ENCODE measurements around the gene DGLUCY. TPM values are rescaled to one million over a fixed set of nuclear protein-coding genes. Genes with fewer than 3 reads are reported as not detected.
A peak's percentile ranks its signal among the peaks of the same experiment; 100 is the strongest.

DGLUCY gene
- total and polyA plus RNA-seq, 4 donors = 17.9 to 58.1 (median 24.9) TPM

DNA sequence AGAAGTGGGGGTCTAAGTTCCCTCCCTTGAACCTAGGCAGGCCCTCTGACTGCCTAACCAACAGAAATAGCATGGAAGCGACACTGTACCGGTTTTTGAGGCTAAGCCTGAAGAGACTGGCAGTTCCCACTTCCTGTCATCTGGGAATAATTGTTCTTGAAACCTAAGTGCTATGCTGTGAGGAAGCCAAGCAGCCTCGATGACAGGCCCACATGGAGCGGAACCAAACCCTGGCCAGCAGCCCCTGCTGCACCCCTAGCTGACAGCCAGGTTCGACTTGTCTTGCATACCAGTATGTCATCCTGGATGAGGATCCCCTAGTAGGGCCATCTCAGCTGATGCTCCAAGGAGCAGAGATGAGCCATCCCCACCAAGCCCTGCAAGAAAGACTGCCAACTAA, 137.0 kb downstream of the DGLUCY start:
- H3K4me3 ChIP-seq (ENCODE audit: low read depth in 1 of 3, low read length in 3 of 3) = no peak overlapping the region
- no peaks in the 10 kb centered on the region for H3K9me3 ChIP-seq (ENCODE audit: control insufficient read depth in 4 of 4, low read length in 3 of 4)
- H3K27ac ChIP-seq (ENCODE audit: low read depth in 1 of 2, low read length in 2 of 2) = no peak overlapping the region
- TF ChIP-seq FOXA1 (IDR thresholded peaks at IDR 0.05) = no peak
- TF ChIP-seq, protein P1, sequence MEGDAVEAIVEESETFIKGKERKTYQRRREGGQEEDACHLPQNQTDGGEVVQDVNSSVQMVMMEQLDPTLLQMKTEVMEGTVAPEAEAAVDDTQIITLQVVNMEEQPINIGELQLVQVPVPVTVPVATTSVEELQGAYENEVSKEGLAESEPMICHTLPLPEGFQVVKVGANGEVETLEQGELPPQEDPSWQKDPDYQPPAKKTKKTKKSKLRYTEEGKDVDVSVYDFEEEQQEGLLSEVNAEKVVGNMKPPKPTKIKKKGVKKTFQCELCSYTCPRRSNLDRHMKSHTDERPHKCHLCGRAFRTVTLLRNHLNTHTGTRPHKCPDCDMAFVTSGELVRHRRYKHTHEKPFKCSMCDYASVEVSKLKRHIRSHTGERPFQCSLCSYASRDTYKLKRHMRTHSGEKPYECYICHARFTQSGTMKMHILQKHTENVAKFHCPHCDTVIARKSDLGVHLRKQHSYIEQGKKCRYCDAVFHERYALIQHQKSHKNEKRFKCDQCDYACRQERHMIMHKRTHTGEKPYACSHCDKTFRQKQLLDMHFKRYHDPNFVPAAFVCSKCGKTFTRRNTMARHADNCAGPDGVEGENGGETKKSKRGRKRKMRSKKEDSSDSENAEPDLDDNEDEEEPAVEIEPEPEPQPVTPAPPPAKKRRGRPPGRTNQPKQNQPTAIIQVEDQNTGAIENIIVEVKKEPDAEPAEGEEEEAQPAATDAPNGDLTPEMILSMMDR (IDR thresholded peaks at IDR 0.05; ENCODE audit: low read depth, low read length, missing input control) = no peak
- TF ChIP-seq RXRA (IDR thresholded peaks at IDR 0.05) = no peak
- TF ChIP-seq NR2F2 (IDR thresholded peaks at IDR 0.05) = no peak
- TF ChIP-seq YY1 (IDR thresholded peaks at IDR 0.05) = no peak
- no peak for TF ChIP-seq SP1 (IDR thresholded peaks at IDR 0.05)
- TF ChIP-seq, protein P2, sequence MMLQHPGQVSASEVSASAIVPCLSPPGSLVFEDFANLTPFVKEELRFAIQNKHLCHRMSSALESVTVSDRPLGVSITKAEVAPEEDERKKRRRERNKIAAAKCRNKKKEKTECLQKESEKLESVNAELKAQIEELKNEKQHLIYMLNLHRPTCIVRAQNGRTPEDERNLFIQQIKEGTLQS (IDR thresholded peaks at IDR 0.05) = no peak
- TF ChIP-seq, protein P3, sequence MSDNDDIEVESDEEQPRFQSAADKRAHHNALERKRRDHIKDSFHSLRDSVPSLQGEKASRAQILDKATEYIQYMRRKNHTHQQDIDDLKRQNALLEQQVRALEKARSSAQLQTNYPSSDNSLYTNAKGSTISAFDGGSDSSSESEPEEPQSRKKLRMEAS (IDR thresholded peaks at IDR 0.05) = no peak
- H3K27me3 ChIP-seq (ENCODE audit: control insufficient read depth in 4 of 4, insufficient read depth in 4 of 4, low read length in 3 of 4) = no peaks in the 10 kb centered on the region
- H3K4me1 ChIP-seq (ENCODE audit: control insufficient read depth in 4 of 4, insufficient read depth in 4 of 4, low read length in 3 of 4) = peaks cover 4 to 18% (median 5%) of the 10 kb centered on the region in 4 donors
- 83% methylated on average over 5 of the region's 5 CpGs for WGBS
- H3K9ac ChIP-seq (ENCODE audit: low read depth in 1 of 2, low read length in 2 of 2) = no peak overlapping the region
- no peaks in the 10 kb centered on the region for H3K36me3 ChIP-seq (ENCODE audit: control insufficient read depth in 4 of 4, insufficient read depth in 3 of 4, low read depth in 1 of 4, low read length in 3 of 4)
- no peak for DNase-seq (ENCODE audit: low spot score)

DNA sequence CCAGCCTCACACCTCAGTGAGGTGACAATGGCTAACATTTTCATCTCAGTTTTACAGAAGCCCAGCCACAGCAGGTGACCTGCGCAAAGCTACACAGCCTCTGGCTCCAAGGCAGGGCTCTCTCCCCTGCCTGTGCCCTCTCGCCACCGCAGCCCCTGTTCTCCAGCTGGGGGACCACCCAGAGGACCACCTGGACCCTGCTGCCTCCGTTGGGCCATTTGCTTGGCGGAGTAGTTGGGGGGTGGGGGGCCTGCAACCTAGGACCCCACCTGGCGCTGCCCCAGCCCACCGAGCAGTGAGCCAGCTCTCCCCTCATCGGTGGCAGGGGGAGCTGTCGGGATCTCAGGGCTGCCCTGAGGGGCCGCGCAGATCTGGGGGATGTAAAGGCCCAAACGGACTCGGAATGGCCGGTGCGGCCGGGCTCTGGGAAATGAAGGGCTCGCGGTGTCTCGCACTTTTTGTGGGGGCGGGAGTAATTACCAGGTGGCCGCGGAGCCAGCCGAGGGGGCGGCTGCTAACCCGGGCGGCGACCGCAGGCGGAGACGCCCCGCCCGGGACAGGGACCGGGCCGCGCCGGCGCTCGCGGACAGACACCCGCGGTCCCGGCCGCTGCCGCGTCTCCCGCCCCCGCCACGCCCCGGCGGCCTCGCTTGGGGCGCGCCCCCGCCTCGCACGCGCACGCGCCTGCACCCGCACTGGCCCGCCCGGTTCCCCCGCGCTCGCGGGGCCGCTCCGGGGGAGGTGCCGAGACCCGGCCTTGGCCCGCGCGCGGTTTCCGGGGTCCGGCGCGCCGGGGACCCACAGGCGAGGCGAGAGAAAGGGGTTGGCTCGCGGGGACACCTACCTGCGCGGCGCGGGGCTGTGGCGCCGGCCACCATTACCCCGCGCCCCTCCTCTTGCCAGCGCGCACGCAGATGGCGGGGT, 139.3 kb downstream of the DGLUCY start:
- Histone ChIP-seq H3K36me3 (ENCODE audit: control insufficient read depth in 4 of 4, insufficient read depth in 3 of 4, low read depth in 1 of 4, low read length in 3 of 4) (no peaks in the 10 kb centered on the region), H3K9me3 (ENCODE audit: control insufficient read depth in 4 of 4, low read length in 3 of 4) (no peaks in the 10 kb centered on the region), H3K4me1 (ENCODE audit: control insufficient read depth in 4 of 4, insufficient read depth in 4 of 4, low read length in 3 of 4) (peaks cover 4 to 20% (median 5%) of the 10 kb centered on the region in 4 donors), H3K4me3 (ENCODE audit: low read depth in 1 of 3, low read length in 3 of 3) (peak overlapping the region in 2 of 3 donors; percentile 36 to 73), H3K27ac (ENCODE audit: low read depth in 1 of 2, low read length in 2 of 2) (no peak overlapping the region), H3K9ac (ENCODE audit: low read depth in 1 of 2, low read length in 2 of 2) (peak overlapping the region in 1 of 2 donors; percentile 47), H3K27me3 (ENCODE audit: control insufficient read depth in 4 of 4, insufficient read depth in 4 of 4, low read length in 3 of 4) (no peaks in the 10 kb centered on the region)
- DNase-seq (ENCODE audit: low spot score) = peak; percentile 65
- TF ChIP-seq RXRA (IDR thresholded peaks at IDR 0.05) (no peak), HNF4G (IDR thresholded peaks at IDR 0.05) (no peak), TAF1 (conservative IDR thresholded peaks at IDR 0.05) (no peak), EGR1 (IDR thresholded peaks at IDR 0.05; ENCODE audit: low read depth in 2 of 2) (no peak), FOXA1 (IDR thresholded peaks at IDR 0.05) (no peak), RAD21 (IDR thresholded peaks at IDR 0.05) (no peak)
- TF ChIP-seq, protein P1 (IDR thresholded peaks at IDR 0.05; ENCODE audit: low read depth, low read length, missing input control) = no peak
- TF ChIP-seq, protein P4, sequence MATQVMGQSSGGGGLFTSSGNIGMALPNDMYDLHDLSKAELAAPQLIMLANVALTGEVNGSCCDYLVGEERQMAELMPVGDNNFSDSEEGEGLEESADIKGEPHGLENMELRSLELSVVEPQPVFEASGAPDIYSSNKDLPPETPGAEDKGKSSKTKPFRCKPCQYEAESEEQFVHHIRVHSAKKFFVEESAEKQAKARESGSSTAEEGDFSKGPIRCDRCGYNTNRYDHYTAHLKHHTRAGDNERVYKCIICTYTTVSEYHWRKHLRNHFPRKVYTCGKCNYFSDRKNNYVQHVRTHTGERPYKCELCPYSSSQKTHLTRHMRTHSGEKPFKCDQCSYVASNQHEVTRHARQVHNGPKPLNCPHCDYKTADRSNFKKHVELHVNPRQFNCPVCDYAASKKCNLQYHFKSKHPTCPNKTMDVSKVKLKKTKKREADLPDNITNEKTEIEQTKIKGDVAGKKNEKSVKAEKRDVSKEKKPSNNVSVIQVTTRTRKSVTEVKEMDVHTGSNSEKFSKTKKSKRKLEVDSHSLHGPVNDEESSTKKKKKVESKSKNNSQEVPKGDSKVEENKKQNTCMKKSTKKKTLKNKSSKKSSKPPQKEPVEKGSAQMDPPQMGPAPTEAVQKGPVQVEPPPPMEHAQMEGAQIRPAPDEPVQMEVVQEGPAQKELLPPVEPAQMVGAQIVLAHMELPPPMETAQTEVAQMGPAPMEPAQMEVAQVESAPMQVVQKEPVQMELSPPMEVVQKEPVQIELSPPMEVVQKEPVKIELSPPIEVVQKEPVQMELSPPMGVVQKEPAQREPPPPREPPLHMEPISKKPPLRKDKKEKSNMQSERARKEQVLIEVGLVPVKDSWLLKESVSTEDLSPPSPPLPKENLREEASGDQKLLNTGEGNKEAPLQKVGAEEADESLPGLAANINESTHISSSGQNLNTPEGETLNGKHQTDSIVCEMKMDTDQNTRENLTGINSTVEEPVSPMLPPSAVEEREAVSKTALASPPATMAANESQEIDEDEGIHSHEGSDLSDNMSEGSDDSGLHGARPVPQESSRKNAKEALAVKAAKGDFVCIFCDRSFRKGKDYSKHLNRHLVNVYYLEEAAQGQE (IDR thresholded peaks at IDR 0.05) = no peak
- 4% methylated on average over 95 of the region's 95 CpGs for WGBS

Data from liver (tissue), 9 donors.